ENCODE measurements around the gene TUBA1C. TPM values are rescaled to one million over a fixed set of nuclear protein-coding genes. Genes with fewer than 3 reads are reported as not detected.

TUBA1C gene
- total RNA-seq, 1 experiment from 2014 or later: 472 TPM

GRCh38 chr12:49230176-49230804 lies 34.6 kb upstream of the TUBA1C start:
- no peaks in the 10 kb centered on the region for H3K9me3 Mint-ChIP-seq (ENCODE audit: low read depth, unreplicated experiment)
- no peaks in the 10 kb centered on the region for H3K27me3 Mint-ChIP-seq (ENCODE audit: unreplicated experiment)
- intact Hi-C loops (cut with micrococcal nuclease; ENCODE audit: unreplicated experiment): no loop called here
- CTCF ChIA-PET: no interaction called here
- H3K27ac Mint-ChIP-seq (ENCODE audit: unreplicated experiment): no peak overlapping the region
- H3K4me3 Mint-ChIP-seq (ENCODE audit: low read depth, unreplicated experiment): no peak overlapping the region
- no peak for TF ChIP-seq CTCF (IDR thresholded peaks at IDR 0.05; ENCODE audit: unreplicated experiment)
- peaks cover 10% of the 10 kb centered on the region for H3K36me3 Mint-ChIP-seq (ENCODE audit: insufficient read depth, unreplicated experiment)
- DNase-seq: no peak
- H3K4me1 Mint-ChIP-seq (ENCODE audit: low read depth, unreplicated experiment): no peaks in the 10 kb centered on the region
- no TSS peak for BruUV-seq (replicated peaks)

- Mint-ChIP-seq H3K27ac (ENCODE audit: unreplicated experiment) (no peak overlapping the region), H3K9me3 (ENCODE audit: low read depth, unreplicated experiment) (no peaks in the 10 kb centered on the region), H3K4me1 (ENCODE audit: low read depth, unreplicated experiment) (no peaks in the 10 kb centered on the region), H3K27me3 (ENCODE audit: unreplicated experiment) (no peaks in the 10 kb centered on the region), H3K36me3 (ENCODE audit: insufficient read depth, unreplicated experiment) (peaks cover 11% of the 10 kb centered on the region), H3K4me3 (ENCODE audit: low read depth, unreplicated experiment) (no peak overlapping the region)
- CTCF ChIA-PET: no interaction called here
- intact Hi-C loops (cut with micrococcal nuclease; ENCODE audit: unreplicated experiment): no loop called here
- TF ChIP-seq CTCF (IDR thresholded peaks at IDR 0.05; ENCODE audit: unreplicated experiment): no peak
- no TSS peak for BruUV-seq (replicated peaks)
- DNase-seq: no peak
These were observed 34.1 kb upstream of the TUBA1C start for GRCh38 chr12:49230805-49231194.

DNA sequence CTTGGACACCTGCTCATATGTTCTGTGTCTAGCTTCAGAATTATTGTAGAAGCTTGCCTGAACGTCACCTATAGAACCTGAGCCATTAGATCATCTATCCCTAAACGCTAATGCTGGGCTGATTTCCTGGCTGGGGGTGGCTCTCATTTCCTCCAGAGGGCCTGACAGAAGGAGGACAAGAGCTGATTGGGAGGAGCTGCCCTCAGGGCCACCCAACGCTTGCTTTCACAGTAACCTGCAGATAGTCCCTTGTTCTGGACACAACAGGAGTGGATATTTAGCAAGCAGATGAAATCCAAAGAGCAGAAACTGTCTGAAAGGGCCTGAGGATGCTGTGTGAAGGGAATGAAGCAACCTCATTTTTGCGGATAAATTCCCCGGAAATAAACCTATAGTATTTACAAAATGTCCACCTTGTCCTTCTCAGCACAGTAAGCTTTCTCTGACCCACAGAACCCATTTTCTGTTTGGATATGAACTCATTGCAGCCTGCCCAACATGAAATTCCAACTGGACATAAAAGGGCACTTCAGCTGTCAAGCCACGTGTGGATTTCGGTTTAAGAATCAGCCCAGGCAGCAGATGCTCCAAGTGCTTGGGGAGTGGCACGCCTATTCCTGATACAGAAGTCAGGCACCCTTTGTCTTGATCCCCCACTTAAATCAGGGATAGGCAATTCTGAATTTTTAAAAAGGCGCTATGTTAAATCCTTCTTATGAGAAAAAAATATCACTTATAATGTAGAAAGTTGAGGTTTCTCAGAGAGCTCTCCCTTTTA lies 32.8 kb upstream of the TUBA1C start:
- DNase-seq: no peak
- Mint-ChIP-seq H3K4me3 (ENCODE audit: low read depth, unreplicated experiment) (no peak overlapping the region), H3K4me1 (ENCODE audit: low read depth, unreplicated experiment) (no peaks in the 10 kb centered on the region), H3K36me3 (ENCODE audit: insufficient read depth, unreplicated experiment) (peaks cover 11% of the 10 kb centered on the region), H3K9me3 (ENCODE audit: low read depth, unreplicated experiment) (no peaks in the 10 kb centered on the region), H3K27me3 (ENCODE audit: unreplicated experiment) (no peaks in the 10 kb centered on the region), H3K27ac (ENCODE audit: unreplicated experiment) (no peak overlapping the region)
- BruUV-seq (replicated peaks): no TSS peak
- CTCF ChIA-PET: interaction anchor here (0.6 kb wide), 1 partner anchor 172 kb away, joined by 4 read pairs; no protein-coding TSS in a partner anchor
- no peak for TF ChIP-seq CTCF (IDR thresholded peaks at IDR 0.05; ENCODE audit: unreplicated experiment)
- intact Hi-C loops (cut with micrococcal nuclease; ENCODE audit: unreplicated experiment): no loop called here

GRCh38 chr12:49232940-49233841 lies 31.7 kb upstream of the TUBA1C start:
- intact Hi-C loops (cut with micrococcal nuclease; ENCODE audit: unreplicated experiment): no loop called here

More at GRCh38 chr12:49232940-49233841, 31.7 kb upstream of the TUBA1C start:
- CTCF ChIA-PET: no interaction called here
- Mint-ChIP-seq H3K27me3 (ENCODE audit: unreplicated experiment) (no peaks in the 10 kb centered on the region), H3K9me3 (ENCODE audit: low read depth, unreplicated experiment) (no peaks in the 10 kb centered on the region), H3K4me1 (ENCODE audit: low read depth, unreplicated experiment) (no peaks in the 10 kb centered on the region), H3K36me3 (ENCODE audit: insufficient read depth, unreplicated experiment) (peaks cover 11% of the 10 kb centered on the region), H3K4me3 (ENCODE audit: low read depth, unreplicated experiment) (no peak overlapping the region), H3K27ac (ENCODE audit: unreplicated experiment) (no peak overlapping the region)
- no TSS peak for BruUV-seq (replicated peaks)
- no peak for DNase-seq
- no peak for TF ChIP-seq CTCF (IDR thresholded peaks at IDR 0.05; ENCODE audit: unreplicated experiment)

All from Calu3 (cell line).